Osteoblast (primary cell): ENCODE measurements around the gene NABP1. TPM values are rescaled to one million over a fixed set of nuclear protein-coding genes. Genes with fewer than 3 reads are reported as not detected.

Experiments used
- DNase-seq: peaks from one replicate; pipeline ENCODE4 v3.0.0; 2011; ENCODE audit warnings: low spot score, mixed read lengths; ENCODE audit not compliant: insufficient read length; ENCODE audit errors: missing footprints
- H2AFZ ChIP-seq: 2 replicates; pipeline ENCODE4 v1.6.0; 2011; ENCODE audit warnings: mild to moderate bottlenecking, low read length
- H3K27ac ChIP-seq: 2 replicates; pipeline ENCODE4 v1.5.1; 2011; ENCODE audit warnings: mild to moderate bottlenecking, low read depth, low read length, moderate library complexity
- H3K27me3 ChIP-seq: 2 replicates; pipeline ENCODE4 v1.6.0; 2012; ENCODE audit warnings: mild to moderate bottlenecking, control low read depth, inconsistent platforms, low read length, moderate library complexity; ENCODE audit not compliant: insufficient read depth
- H3K36me3 ChIP-seq: 2 replicates; pipeline ENCODE4 v1.5.1; 2011; ENCODE audit warnings: mild to moderate bottlenecking, low read length, control low read depth, moderate library complexity; ENCODE audit not compliant: insufficient read depth
- H3K4me1 ChIP-seq: 2 replicates; pipeline ENCODE4 v1.5.1; 2011; ENCODE audit warnings: mild to moderate bottlenecking, low read length, control low read depth, moderate library complexity; ENCODE audit not compliant: insufficient read depth
- H3K4me2 ChIP-seq: 2 replicates; pipeline ENCODE4 v1.6.0; 2011; ENCODE audit warnings: mild to moderate bottlenecking, low read length; ENCODE audit not compliant: insufficient read depth
- H3K4me3 ChIP-seq: fragments of 200-600 bp; sonication (generic); 3 replicates; pipeline ENCODE4 v1.5.1; 2012; ENCODE audit warnings: mild to moderate bottlenecking, low read length, inconsistent platforms; ENCODE audit not compliant: insufficient read depth
- H3K79me2 ChIP-seq: 2 replicates; pipeline ENCODE4 v1.6.0; 2012; ENCODE audit warnings: mild to moderate bottlenecking, low read length, control low read depth, inconsistent platforms; ENCODE audit not compliant: insufficient read depth
- H3K9me3 ChIP-seq: 2 replicates; pipeline ENCODE4 v1.5.1; 2011; ENCODE audit warnings: low read depth, low read length, control low read depth
- H4K20me1 ChIP-seq: 2 replicates; pipeline ENCODE4 v1.6.0; 2012; ENCODE audit warnings: mild to moderate bottlenecking, low read length, control low read depth; ENCODE audit not compliant: insufficient read depth
- CTCF ChIP-seq: IDR thresholded peaks from 2 replicates; pipeline ENCODE4 v1.5.1; 2011; ENCODE audit warnings: mild to moderate bottlenecking, low read depth, low read length, moderate library complexity; ENCODE audit errors: extremely low read depth
- small RNA-seq: library from RNA; depleted of rRNA; stranded (forward); fragments of <200 nt; gene quantifications from one replicate; pipeline ENCODE3, GENCODE V24; 2012
- total RNA-seq: library from RNA; depleted of rRNA; stranded (reverse); fragments of >200 nt; gene quantifications from 2 replicates; pipeline ENCODE4 v1.2.3, GENCODE V29; 2012

Gene NABP1
- total RNA-seq, 1 donor = 72.0 TPM

- H3K4me3 ChIP-seq = no peak overlapping the region
- TF ChIP-seq CTCF = no peak
Observed at GRCh38 chr2:191730263-191730662, 52.3 kb downstream of the NABP1 start.

More at GRCh38 chr2:191730263-191730662, 52.3 kb downstream of the NABP1 start:
- H3K4me2 ChIP-seq = no peak overlapping the region
- H4K20me1 ChIP-seq = no peaks in the 10 kb centered on the region
- DNase-seq = no peak
- peaks cover 7% of the 10 kb centered on the region for H3K4me1 ChIP-seq
- peaks cover 23% of the 10 kb centered on the region for H3K27me3 ChIP-seq
- H3K27ac ChIP-seq = no peak overlapping the region
- H3K9me3 ChIP-seq = no peaks in the 10 kb centered on the region
- H3K79me2 ChIP-seq = no peaks in the 10 kb centered on the region
- no peak overlapping the region for H2AFZ ChIP-seq
- H3K36me3 ChIP-seq = no peaks in the 10 kb centered on the region

Small RNA genes within 50 kb of the gene (small RNA-seq; reads per million reads assigned to genes)
- not detected for gene RF02271

Other genes with a start within 250 kb of the NABP1 start
- 1.2 and 1.8 TPM in 2 replicates for gene CAVIN2, start 169.0 kb downstream of the NABP1 start, total RNA-seq